HL-60 (cell line): ENCODE results near the gene KLHL7.

ENCODE experiments used
- DNase-seq, 2 experiments: peaks; one replicate each; pipeline ENCODE4 v3.0.0-alpha.2; 2010 to 2020; ENCODE audit warnings: low read depth in 1 of 2, low spot score in 1 of 2
- H3K27ac ChIP-seq: fragments of 250-450 bp; sonication (Bioruptor Pico); replicated peaks from 2 replicates; pipeline ENCODE4 v1.5.1; 2020; ENCODE audit warnings: mild to moderate bottlenecking, moderate library complexity
- H3K27me3 ChIP-seq: fragments of 250-450 bp; sonication (Bioruptor Pico); 2 replicates; pipeline ENCODE4 v1.5.1; 2021; ENCODE audit warnings: mild to moderate bottlenecking, moderate library complexity; ENCODE audit not compliant: insufficient read depth, poor library complexity, severe bottlenecking
- H3K4me3 ChIP-seq: replicated peaks from 2 replicates; pipeline ENCODE4 v1.5.1; 2011; ENCODE audit warnings: mild to moderate bottlenecking, control low read depth, low read length; ENCODE audit not compliant: insufficient read depth
- GABPA ChIP-seq: IDR thresholded peaks from 2 replicates; pipeline ENCODE4 v1.6.1; 2012; ENCODE audit warnings: low read depth
- POLR2AphosphoS5 ChIP-seq: IDR thresholded peaks from 2 replicates; pipeline ENCODE4 v1.6.1; 2012; ENCODE audit warnings: low read depth
- SPI1 ChIP-seq: IDR thresholded peaks from 2 replicates; pipeline ENCODE4 v1.6.1; 2012; ENCODE audit warnings: low read depth, mild to moderate bottlenecking, borderline replicate concordance
- TF ChIP-seq, protein P1 (sequence below): IDR thresholded peaks from 2 replicates; pipeline ENCODE4 v1.6.1; 2012; ENCODE audit warnings: low read depth; ENCODE audit not compliant: insufficient replicate concordance
- TF ChIP-seq, protein P2 (sequence below): IDR thresholded peaks from one replicate; pipeline ENCODE4 v1.5.1; 2011; ENCODE audit warnings: low read length, control low read depth, inconsistent platforms; ENCODE audit not compliant: insufficient read depth

The KLHL7 gene

DNA sequence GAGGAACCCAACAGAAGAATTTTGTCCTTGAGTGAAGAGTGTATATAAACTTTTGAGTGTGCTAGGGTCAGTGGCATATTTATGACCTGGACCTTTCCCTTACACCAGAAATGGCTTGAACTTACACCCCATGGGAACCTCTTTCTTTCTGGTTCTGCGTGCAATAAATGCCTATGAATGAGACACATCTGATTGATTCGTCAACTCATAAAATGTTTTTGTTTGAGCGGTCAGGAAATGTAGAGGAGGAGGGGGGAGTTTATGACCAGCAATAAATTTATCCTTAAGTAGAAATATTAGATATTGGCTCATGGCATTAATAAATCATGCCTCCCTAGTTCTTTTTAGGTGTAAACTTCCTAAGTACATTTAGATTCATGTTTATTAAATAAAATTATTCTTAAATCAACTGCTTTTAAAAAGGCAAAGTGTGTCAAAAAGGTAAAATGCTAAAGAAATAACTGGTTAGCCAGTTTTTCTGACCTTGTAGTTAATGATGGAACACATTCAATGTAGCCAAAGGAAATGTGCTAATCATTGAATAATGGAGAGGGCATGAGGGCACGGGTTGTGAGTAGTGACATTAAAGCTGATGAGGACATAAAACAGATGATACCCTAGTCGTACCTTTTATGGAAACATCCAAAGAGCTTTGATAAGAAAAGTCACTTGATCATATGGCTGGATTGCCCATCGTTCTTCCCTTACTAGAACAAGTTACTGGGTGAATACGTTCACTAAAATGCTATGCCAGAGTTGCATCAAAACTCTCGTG, 62.7 kb downstream of the KLHL7 start:
- TF ChIP-seq, protein P1, sequence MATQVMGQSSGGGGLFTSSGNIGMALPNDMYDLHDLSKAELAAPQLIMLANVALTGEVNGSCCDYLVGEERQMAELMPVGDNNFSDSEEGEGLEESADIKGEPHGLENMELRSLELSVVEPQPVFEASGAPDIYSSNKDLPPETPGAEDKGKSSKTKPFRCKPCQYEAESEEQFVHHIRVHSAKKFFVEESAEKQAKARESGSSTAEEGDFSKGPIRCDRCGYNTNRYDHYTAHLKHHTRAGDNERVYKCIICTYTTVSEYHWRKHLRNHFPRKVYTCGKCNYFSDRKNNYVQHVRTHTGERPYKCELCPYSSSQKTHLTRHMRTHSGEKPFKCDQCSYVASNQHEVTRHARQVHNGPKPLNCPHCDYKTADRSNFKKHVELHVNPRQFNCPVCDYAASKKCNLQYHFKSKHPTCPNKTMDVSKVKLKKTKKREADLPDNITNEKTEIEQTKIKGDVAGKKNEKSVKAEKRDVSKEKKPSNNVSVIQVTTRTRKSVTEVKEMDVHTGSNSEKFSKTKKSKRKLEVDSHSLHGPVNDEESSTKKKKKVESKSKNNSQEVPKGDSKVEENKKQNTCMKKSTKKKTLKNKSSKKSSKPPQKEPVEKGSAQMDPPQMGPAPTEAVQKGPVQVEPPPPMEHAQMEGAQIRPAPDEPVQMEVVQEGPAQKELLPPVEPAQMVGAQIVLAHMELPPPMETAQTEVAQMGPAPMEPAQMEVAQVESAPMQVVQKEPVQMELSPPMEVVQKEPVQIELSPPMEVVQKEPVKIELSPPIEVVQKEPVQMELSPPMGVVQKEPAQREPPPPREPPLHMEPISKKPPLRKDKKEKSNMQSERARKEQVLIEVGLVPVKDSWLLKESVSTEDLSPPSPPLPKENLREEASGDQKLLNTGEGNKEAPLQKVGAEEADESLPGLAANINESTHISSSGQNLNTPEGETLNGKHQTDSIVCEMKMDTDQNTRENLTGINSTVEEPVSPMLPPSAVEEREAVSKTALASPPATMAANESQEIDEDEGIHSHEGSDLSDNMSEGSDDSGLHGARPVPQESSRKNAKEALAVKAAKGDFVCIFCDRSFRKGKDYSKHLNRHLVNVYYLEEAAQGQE = no peak
- TF ChIP-seq POLR2AphosphoS5 (no peak), SPI1 (no peak), GABPA (no peak)
- TF ChIP-seq, protein P2, sequence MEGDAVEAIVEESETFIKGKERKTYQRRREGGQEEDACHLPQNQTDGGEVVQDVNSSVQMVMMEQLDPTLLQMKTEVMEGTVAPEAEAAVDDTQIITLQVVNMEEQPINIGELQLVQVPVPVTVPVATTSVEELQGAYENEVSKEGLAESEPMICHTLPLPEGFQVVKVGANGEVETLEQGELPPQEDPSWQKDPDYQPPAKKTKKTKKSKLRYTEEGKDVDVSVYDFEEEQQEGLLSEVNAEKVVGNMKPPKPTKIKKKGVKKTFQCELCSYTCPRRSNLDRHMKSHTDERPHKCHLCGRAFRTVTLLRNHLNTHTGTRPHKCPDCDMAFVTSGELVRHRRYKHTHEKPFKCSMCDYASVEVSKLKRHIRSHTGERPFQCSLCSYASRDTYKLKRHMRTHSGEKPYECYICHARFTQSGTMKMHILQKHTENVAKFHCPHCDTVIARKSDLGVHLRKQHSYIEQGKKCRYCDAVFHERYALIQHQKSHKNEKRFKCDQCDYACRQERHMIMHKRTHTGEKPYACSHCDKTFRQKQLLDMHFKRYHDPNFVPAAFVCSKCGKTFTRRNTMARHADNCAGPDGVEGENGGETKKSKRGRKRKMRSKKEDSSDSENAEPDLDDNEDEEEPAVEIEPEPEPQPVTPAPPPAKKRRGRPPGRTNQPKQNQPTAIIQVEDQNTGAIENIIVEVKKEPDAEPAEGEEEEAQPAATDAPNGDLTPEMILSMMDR = no peak
- Histone ChIP-seq H3K27me3 (no peaks in the 10 kb centered on the region), H3K27ac (no peak overlapping the region), H3K4me3 (no peak overlapping the region)
- DNase-seq = no peak

DNA sequence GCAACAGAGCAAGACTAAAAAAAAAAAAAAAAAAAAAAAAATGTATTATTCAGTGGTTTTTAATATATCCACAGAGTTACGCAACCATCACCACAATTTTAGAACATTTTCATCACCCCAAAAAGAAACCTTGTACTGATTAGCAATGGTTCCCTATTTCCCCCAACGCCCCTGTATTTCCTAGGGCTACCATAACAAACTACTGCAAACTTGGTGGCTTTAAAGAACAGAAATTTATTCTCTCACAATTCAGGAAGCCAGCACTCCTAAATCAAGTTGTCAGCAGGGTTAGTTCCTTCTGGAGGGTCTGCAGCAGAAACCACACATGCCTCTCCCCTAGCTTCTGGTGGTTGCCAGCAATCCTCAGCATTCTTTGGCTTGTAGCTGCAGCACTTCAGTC, 70.4 kb downstream of the KLHL7 start:
- DNase-seq = peak in 1 of 2 experiments; percentile 33
- Histone ChIP-seq H3K4me3 (no peak overlapping the region), H3K27me3 (no peaks in the 10 kb centered on the region), H3K27ac (no peak overlapping the region)
- TF ChIP-seq, protein P1 = no peak
- TF ChIP-seq, protein P2 = no peak
- TF ChIP-seq GABPA (no peak), SPI1 (no peak), POLR2AphosphoS5 (no peak)

DNA sequence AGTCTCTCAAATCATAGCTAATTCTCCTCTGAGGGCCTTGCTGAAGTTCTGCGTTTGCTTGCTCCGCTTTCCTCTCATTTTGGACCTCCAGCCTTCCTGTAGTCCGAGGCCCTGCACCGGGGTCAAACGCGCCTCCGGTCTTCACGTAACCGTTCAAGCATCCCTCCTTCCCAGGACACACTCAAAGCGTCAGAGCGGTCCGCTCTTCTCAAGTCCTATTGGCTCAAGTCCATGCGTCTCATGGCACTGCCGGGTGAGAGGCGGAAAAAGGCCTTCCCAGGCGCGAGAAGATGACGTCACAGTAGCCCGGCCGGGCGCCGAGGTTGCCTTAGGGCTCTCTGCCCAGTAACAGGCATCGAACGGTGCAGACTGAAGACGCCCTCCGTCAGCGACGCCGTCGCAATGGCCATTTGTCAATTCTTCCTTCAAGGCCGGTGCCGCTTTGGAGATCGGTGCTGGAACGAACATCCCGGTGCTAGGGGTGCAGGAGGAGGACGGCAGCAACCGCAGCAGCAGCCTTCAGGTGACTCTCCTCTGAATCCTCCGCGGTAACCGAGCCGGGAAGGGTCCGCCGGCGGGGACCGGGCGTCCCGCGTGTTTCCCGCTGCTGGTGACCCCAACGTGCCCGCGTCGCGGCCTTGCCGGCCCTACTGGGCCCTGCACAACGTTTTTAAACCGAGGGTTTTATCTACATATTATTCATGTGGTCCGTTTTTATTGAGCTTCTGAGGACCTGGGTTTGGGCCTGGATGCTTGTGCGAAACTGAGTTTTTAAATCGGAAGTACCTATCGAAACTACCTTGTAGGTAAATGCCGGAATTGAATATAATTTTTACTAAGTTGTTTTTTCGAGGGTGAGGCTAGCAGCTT, 76.3 kb downstream of the KLHL7 start, which contains the start of gene NUP42:
Gene NUP42, plus strand, starts transcription at position 365 of the 870 bp plus-strand sequence. Its CDS starts 38 bp downstream, at position 403.
- peak within 1 kb of the TSS; percentile 76 for H3K4me3 ChIP-seq

More for the DNA sequence above, 76.3 kb downstream of the KLHL7 start, which contains the start of gene NUP42:
- H3K27ac ChIP-seq = peak within 1 kb of the TSS; percentile 98
- peak; percentile 97 to 99 for DNase-seq
- TF ChIP-seq, protein P1 = no peak
- peak; percentile 97 for TF ChIP-seq POLR2AphosphoS5
- H3K27me3 ChIP-seq = no peaks in the 10 kb centered on the region
